GM18868 (cell line): ENCODE measurements around the gene ITM2A.
A peak's percentile ranks its signal among the peaks of the same experiment; 100 is the strongest.

Experiments
- ATAC-seq: cut with Tn5 transposase; IDR thresholded peaks from one replicate; pipeline ENCODE4 v1.9.1; 2021; ENCODE audit warnings: mild to moderate bottlenecking, moderate library complexity; ENCODE audit not compliant: unreplicated experiment

The ITM2A gene

DNA sequence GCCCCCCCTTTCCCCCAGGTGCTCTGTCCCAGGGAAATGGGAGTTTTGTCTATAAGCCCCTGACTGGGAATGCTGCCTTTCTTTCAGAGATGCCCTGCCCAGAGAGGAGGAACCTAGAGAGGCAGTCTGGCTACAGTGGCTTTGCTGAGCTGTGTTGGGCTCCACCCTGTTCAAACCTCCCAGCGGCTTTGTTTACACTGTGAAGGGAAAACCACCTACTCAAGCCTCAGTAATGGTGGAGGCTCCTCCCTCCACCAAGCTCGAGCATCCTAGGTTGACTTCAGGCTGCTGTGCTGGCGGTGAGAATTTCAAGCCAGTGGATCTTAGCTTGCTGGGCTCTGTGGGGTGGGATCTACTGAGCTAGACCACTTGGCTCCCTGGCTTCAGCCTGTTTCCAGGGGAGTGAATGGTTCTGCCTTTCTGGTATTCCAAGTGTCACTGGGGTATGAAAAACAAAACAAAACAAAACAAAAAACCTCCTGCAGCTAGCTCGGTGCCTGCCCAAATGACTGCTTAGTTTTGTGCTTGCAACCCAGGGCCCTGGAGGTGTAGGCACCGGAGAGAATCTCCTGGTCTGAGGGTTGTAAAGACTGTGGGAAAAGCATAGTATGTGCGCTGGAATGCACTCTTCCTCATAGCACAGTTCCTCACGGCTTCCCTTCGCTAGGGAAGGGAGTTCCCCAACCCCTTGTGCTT, 41.7 kb downstream of the ITM2A start:
- peak; percentile 54 for ATAC-seq
